WTC11 (cell line): ENCODE data around the gene SEC16A.

Source experiments
- ATF2 ChIP-seq: sonication (generic); formaldehyde crosslinking; IDR thresholded peaks from 2 replicates; pipeline ENCODE4 v1.8.1; 2022; ENCODE audit warnings: low read depth, missing genetic modification reagents, borderline replicate concordance
- CTCF ChIP-seq: fragments of 200-600 bp; IDR thresholded peaks from 2 replicates; pipeline ENCODE4 v1.8.0; 2022; ENCODE audit warnings: antibody characterized with exemption
- JUN ChIP-seq: sonication (generic); formaldehyde crosslinking; IDR thresholded peaks from 2 replicates; pipeline ENCODE4 v1.8.0; 2023; ENCODE audit warnings: mild to moderate bottlenecking, missing genetic modification reagents
- NFYB ChIP-seq: sonication (generic); formaldehyde crosslinking; conservative IDR thresholded peaks from 2 replicates; pipeline ENCODE4 v1.8.0; 2022; ENCODE audit warnings: low read depth, missing genetic modification reagents
- PREB ChIP-seq: sonication (generic); formaldehyde crosslinking; IDR thresholded peaks from 2 replicates; pipeline ENCODE4 v1.8.1; 2022; ENCODE audit warnings: mild to moderate bottlenecking, missing genetic modification reagents, moderate library complexity, borderline replicate concordance
- ZBTB43 ChIP-seq: sonication (generic); formaldehyde crosslinking; IDR thresholded peaks from 2 replicates; pipeline ENCODE4 v1.8.1; 2023; ENCODE audit warnings: mild to moderate bottlenecking, missing genetic modification reagents

DNA sequence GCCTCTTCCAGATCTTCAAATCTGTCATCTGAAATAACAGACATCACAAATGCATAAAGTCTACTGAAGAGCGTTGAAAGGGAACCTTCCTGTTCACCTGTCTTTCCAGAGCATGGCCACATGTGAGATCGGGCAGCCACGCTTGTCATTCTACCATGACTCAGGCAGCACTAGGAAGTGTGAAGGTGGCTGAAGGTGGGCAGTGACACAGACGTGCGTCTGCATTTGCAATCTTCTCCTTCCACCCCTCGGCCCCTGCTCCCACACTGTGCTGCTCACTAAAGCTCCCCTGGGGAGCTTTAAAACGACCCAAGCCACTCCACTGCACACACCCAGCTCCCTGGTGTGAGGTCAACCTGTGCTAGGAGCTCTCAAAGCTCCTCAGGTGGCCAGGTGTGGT, 74.9 kb downstream of the SEC16A start:
- TF ChIP-seq NFYB (no peak), ZBTB43 (no peak), CTCF (no peak), PREB (no peak), JUN (CRISPR knock-in tag) (no peak), ATF2 (CRISPR knock-in tag) (no peak)
